ENCODE measurements around the gene SMC1A.

The SMC1A gene

GRCh38 chrX:53347948-53348347 lies 74.5 kb downstream of the SMC1A start:
- FAIRE-seq = no peak

GRCh38 chrX:53340852-53341645 lies 81.4 kb downstream of the SMC1A start:
- FAIRE-seq = no peak
- DNase-seq (ENCODE audit: low spot score) = no peak

More at GRCh38 chrX:53347948-53348347, 74.5 kb downstream of the SMC1A start:
- no peak for DNase-seq (ENCODE audit: low spot score)

GRCh38 chrX:53337101-53337500 lies 85.4 kb downstream of the SMC1A start:
- FAIRE-seq = no peak
- no peak for DNase-seq (ENCODE audit: low spot score)

- no peak for FAIRE-seq
These were observed 88.6 kb downstream of the SMC1A start for GRCh38 chrX:53333853-53334252.

GRCh38 chrX:53332204-53332603 lies 90.2 kb downstream of the SMC1A start:
- DNase-seq (ENCODE audit: low spot score) (no peak), FAIRE-seq (no peak)

More at GRCh38 chrX:53333853-53334252, 88.6 kb downstream of the SMC1A start:
- DNase-seq (ENCODE audit: low spot score) = no peak

GRCh38 chrX:53330331-53330730 lies 92.1 kb downstream of the SMC1A start:
- no peak for DNase-seq (ENCODE audit: low spot score)
- FAIRE-seq = no peak

GRCh38 chrX:53324803-53325202 lies 97.7 kb downstream of the SMC1A start:
- DNase-seq (ENCODE audit: low spot score) = no peak
- FAIRE-seq = no peak

Data from urothelium cell line (cell line).